Measurements from ENCODE around the gene PHF1. TPM values are rescaled to one million over a fixed set of nuclear protein-coding genes. Genes with fewer than 3 reads are reported as not detected.

Gene PHF1
- total RNA-seq, 1 donor from 2014 or later = 63.6 TPM

DNA sequence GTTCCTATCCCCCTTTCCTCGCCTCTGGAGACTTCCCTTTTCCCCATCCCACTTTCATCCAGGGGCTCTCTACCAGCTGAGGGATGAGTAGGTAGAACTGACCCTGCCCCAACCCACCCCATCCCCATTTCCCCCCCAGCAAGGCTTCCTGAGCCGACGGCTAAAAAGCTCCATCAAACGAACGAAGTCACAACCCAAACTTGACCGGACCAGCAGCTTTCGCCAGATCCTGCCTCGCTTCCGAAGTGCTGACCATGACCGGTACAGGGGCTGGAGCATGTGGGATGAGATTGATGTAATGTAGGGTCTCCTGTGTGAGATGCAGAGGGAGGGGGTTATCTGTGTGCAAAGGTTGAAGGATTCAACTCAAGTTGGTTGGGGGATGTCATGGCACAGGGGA is 21.7 kb downstream of the PHF1 start:
- no peak for DNase-seq (ENCODE audit: low spot score in 2 of 2, unreplicated experiment in 2 of 2)
- Mint-ChIP-seq H3K27ac (peak overlapping the region; percentile 75), H3K4me3 (peak overlapping the region; percentile 21), H3K27me3 (ENCODE audit: low read depth) (no peaks in the 10 kb centered on the region), H3K36me3 (peaks cover 22% of the 10 kb centered on the region), H3K9me3 (no peaks in the 10 kb centered on the region), H3K4me1 (peaks cover 55% of the 10 kb centered on the region)
- TF ChIP-seq, protein P1, sequence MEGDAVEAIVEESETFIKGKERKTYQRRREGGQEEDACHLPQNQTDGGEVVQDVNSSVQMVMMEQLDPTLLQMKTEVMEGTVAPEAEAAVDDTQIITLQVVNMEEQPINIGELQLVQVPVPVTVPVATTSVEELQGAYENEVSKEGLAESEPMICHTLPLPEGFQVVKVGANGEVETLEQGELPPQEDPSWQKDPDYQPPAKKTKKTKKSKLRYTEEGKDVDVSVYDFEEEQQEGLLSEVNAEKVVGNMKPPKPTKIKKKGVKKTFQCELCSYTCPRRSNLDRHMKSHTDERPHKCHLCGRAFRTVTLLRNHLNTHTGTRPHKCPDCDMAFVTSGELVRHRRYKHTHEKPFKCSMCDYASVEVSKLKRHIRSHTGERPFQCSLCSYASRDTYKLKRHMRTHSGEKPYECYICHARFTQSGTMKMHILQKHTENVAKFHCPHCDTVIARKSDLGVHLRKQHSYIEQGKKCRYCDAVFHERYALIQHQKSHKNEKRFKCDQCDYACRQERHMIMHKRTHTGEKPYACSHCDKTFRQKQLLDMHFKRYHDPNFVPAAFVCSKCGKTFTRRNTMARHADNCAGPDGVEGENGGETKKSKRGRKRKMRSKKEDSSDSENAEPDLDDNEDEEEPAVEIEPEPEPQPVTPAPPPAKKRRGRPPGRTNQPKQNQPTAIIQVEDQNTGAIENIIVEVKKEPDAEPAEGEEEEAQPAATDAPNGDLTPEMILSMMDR (IDR thresholded peaks at IDR 0.05; ENCODE audit: unreplicated experiment) = no peak

GRCh38 chr6:33433001-33433543 is 22.3 kb downstream of the PHF1 start:
- no peak for DNase-seq (ENCODE audit: low spot score in 2 of 2, unreplicated experiment in 2 of 2)
- H3K9me3 Mint-ChIP-seq = no peaks in the 10 kb centered on the region
- H3K4me1 Mint-ChIP-seq = peaks cover 54% of the 10 kb centered on the region
- peak overlapping the region; percentile 75 for H3K27ac Mint-ChIP-seq
- H3K27me3 Mint-ChIP-seq (ENCODE audit: low read depth) = no peaks in the 10 kb centered on the region
- H3K4me3 Mint-ChIP-seq = peak overlapping the region; percentile 21
- H3K36me3 Mint-ChIP-seq = peaks cover 23% of the 10 kb centered on the region
- TF ChIP-seq, protein P1 (IDR thresholded peaks at IDR 0.05; ENCODE audit: unreplicated experiment) = no peak

DNA sequence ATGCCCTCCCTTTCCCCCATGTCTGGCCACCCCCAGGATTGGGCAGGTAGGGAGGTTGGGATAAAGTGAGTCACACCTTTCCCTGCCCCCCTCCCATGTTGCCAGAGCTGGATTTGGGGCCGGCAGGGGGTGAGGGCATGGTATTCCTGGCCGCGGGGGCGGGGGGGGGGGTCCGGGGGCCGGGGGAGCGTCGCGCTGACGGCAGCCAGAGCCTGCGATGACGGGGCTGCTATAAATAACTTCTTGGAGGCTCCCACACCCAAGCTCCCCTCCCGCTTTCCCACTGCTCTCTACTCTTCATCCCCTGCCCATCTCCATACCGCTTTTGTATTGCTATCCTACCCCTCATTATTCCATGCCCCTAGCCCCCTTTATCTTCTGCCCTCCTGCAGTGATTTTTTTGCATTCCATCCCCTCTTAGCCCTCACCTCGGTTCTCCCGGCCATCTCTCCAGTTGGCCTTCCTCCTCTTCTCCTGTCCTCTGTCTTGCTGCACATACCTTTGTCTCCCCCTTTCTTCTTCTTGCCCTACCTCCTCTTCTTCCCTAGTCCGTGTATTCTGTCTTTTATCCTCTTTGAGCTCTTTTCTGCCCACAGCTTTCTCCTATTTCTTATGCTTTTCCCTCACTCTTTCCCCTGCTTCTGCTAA is 22.9 kb downstream of the PHF1 start:
- DNase-seq (ENCODE audit: low spot score in 2 of 2, unreplicated experiment in 2 of 2) = no peak
- Mint-ChIP-seq H3K27me3 (ENCODE audit: low read depth) (no peaks in the 10 kb centered on the region), H3K27ac (peak overlapping the region; percentile 30), H3K4me3 (peak overlapping the region; percentile 7), H3K36me3 (peaks cover 29% of the 10 kb centered on the region), H3K4me1 (peaks cover 48% of the 10 kb centered on the region), H3K9me3 (no peaks in the 10 kb centered on the region)
- TF ChIP-seq, protein P1 (IDR thresholded peaks at IDR 0.05; ENCODE audit: unreplicated experiment) = no peak

GRCh38 chr6:33434961-33435360 is 24.1 kb downstream of the PHF1 start:
- DNase-seq (ENCODE audit: low spot score in 2 of 2, unreplicated experiment in 2 of 2) = no peak
- TF ChIP-seq, protein P1 (IDR thresholded peaks at IDR 0.05; ENCODE audit: unreplicated experiment) = no peak
- H3K27ac Mint-ChIP-seq = no peak overlapping the region
- H3K9me3 Mint-ChIP-seq = no peaks in the 10 kb centered on the region
- H3K27me3 Mint-ChIP-seq (ENCODE audit: low read depth) = no peaks in the 10 kb centered on the region
- peaks cover 35% of the 10 kb centered on the region for H3K36me3 Mint-ChIP-seq
- H3K4me1 Mint-ChIP-seq = peaks cover 37% of the 10 kb centered on the region
- no peak overlapping the region for H3K4me3 Mint-ChIP-seq

DNA sequence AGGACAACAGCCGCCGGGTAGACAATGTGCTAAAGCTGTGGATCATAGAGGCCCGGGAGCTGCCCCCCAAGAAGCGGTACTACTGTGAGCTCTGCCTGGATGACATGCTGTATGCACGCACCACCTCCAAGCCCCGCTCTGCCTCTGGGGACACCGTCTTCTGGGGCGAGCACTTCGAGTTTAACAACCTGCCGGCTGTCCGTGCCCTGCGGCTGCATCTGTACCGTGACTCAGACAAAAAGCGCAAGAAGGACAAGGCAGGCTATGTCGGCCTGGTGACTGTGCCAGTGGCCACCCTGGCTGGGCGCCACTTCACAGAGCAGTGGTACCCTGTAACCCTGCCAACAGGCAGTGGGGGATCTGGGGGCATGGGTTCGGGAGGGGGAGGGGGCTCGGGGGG is 26.9 kb downstream of the PHF1 start:
- Mint-ChIP-seq H3K4me1 (peaks cover 14% of the 10 kb centered on the region), H3K27ac (no peak overlapping the region), H3K36me3 (peaks cover 35% of the 10 kb centered on the region), H3K4me3 (no peak overlapping the region), H3K27me3 (ENCODE audit: low read depth) (no peaks in the 10 kb centered on the region), H3K9me3 (no peaks in the 10 kb centered on the region)
- DNase-seq (ENCODE audit: low spot score in 2 of 2, unreplicated experiment in 2 of 2) = no peak
- TF ChIP-seq, protein P1 (IDR thresholded peaks at IDR 0.05; ENCODE audit: unreplicated experiment) = no peak

Data from mesothelial cell of epicardium (in vitro differentiated cells).